Neuronal stem cell (in vitro differentiated cells): ENCODE data around the gene TGFBR1. TPM values are rescaled to one million over a fixed set of nuclear protein-coding genes. Genes with fewer than 3 reads are reported as not detected.

Experiments
- DNase-seq: peaks from one replicate; pipeline ENCODE4 v3.0.0-alpha.2; 2013; ENCODE audit warnings: low spot score
- H2AFZ ChIP-seq: one replicate; pipeline ENCODE4 v1.6.1; 2013; ENCODE audit warnings: mild to moderate bottlenecking, low read length, inconsistent platforms
- H2AK5ac ChIP-seq: 2 replicates; pipeline ENCODE4 v1.6.1; 2013; ENCODE audit warnings: low read depth, mild to moderate bottlenecking, inconsistent platforms, low read length, moderate library complexity, mixed read lengths
- H2BK120ac ChIP-seq: 2 replicates; pipeline ENCODE4 v1.6.1; 2013; ENCODE audit warnings: low read depth, mild to moderate bottlenecking, inconsistent platforms, low read length, moderate library complexity, mixed read lengths
- H2BK12ac ChIP-seq: one replicate; pipeline ENCODE4 v1.6.1; 2013; ENCODE audit warnings: low read length, inconsistent platforms
- H2BK15ac ChIP-seq: 2 replicates; pipeline ENCODE4 v1.6.1; 2013; ENCODE audit warnings: mild to moderate bottlenecking, low read length, inconsistent platforms, mixed read lengths
- H2BK5ac ChIP-seq: one replicate; pipeline ENCODE4 v1.6.1; 2013; ENCODE audit warnings: inconsistent platforms, mild to moderate bottlenecking, low read length, moderate library complexity
- H3K14ac ChIP-seq: one replicate; pipeline ENCODE4 v1.6.1; 2013; ENCODE audit warnings: low read length, inconsistent platforms
- H3K18ac ChIP-seq: 2 replicates; pipeline ENCODE4 v1.6.1; 2013; ENCODE audit warnings: low read length, inconsistent platforms
- H3K23ac ChIP-seq: 2 replicates; pipeline ENCODE4 v1.6.1; 2013; ENCODE audit warnings: low read depth, mild to moderate bottlenecking, mixed read lengths, low read length, inconsistent platforms; ENCODE audit not compliant: poor library complexity
- H3K27ac ChIP-seq: replicated peaks from 3 replicates; pipeline ENCODE4 v1.5.1; 2013; ENCODE audit warnings: low read length, inconsistent platforms
- H3K27me3 ChIP-seq, 3 experiments: 2 replicates each; pipeline ENCODE4 v1.6.1; 2013; ENCODE audit warnings: low read length in 3 of 3, mild to moderate bottlenecking in 2 of 3, inconsistent platforms in 1 of 3, low read depth in 1 of 3, mixed read lengths in 1 of 3, moderate library complexity in 1 of 3; ENCODE audit not compliant: control insufficient read depth in 3 of 3, insufficient read depth in 3 of 3
- H3K36me3 ChIP-seq, 2 donors: replicated peaks in 1 of 2; 2 replicates each; pipeline ENCODE4 v1.6.1; 2013; ENCODE audit warnings: low read length in 2 of 2; ENCODE audit not compliant: control insufficient read depth in 2 of 2, insufficient read depth in 2 of 2
- H3K4ac ChIP-seq: 2 replicates; pipeline ENCODE4 v1.6.1; 2013; ENCODE audit warnings: inconsistent platforms, mild to moderate bottlenecking, low read length, moderate library complexity
- H3K4me1 ChIP-seq, 2 donors: 1 replicate in 1 of 2; 2 replicates in 1 of 2; pipeline ENCODE4 v1.6.1; 2013; ENCODE audit warnings: low read length in 2 of 2, low read depth in 1 of 2; ENCODE audit not compliant: control insufficient read depth in 2 of 2, insufficient read depth in 1 of 2
- H3K4me2 ChIP-seq: one replicate; pipeline ENCODE4 v1.6.1; 2013; ENCODE audit warnings: mild to moderate bottlenecking, low read length, inconsistent platforms; ENCODE audit not compliant: insufficient read depth, poor library complexity, severe bottlenecking
- H3K4me3 ChIP-seq, 2 donors: 2 replicates each; pipeline ENCODE4 v1.5.1; 2013; ENCODE audit warnings: low read length in 2 of 2, mild to moderate bottlenecking in 2 of 2, inconsistent platforms in 1 of 2, moderate library complexity in 1 of 2
- H3K79me1 ChIP-seq: one replicate; pipeline ENCODE4 v1.6.1; 2013; ENCODE audit warnings: low read depth, mild to moderate bottlenecking, inconsistent platforms, low read length, moderate library complexity
- H3K9ac ChIP-seq: one replicate; pipeline ENCODE4 v1.6.1; 2013; ENCODE audit warnings: mild to moderate bottlenecking, low read depth, low read length, inconsistent platforms; ENCODE audit not compliant: poor library complexity
- H3K9me3 ChIP-seq, 2 donors: replicated peaks in 1 of 2; 2 replicates each; pipeline versions ENCODE3 to v1.6.1; 2013; ENCODE audit warnings: low read length in 2 of 2, mild to moderate bottlenecking in 2 of 2, inconsistent platforms in 1 of 2, low read depth in 1 of 2, mixed read lengths in 1 of 2, moderate library complexity in 1 of 2; ENCODE audit not compliant: control insufficient read depth in 2 of 2, insufficient read depth in 1 of 2
- H4K8ac ChIP-seq: one replicate; pipeline ENCODE4 v1.6.1; 2013; ENCODE audit warnings: low read depth, mild to moderate bottlenecking, inconsistent platforms, low read length, moderate library complexity
- H4K91ac ChIP-seq: one replicate; pipeline ENCODE4 v1.6.1; 2013; ENCODE audit warnings: low read length, low read depth, mild to moderate bottlenecking, inconsistent platforms; ENCODE audit not compliant: poor library complexity
- WGBS, 2 donors: extraction: QIAGEN DNeasy Blood & Tissue Kit; methylation state at CpG; one replicate each; pipeline ENCODE4 v1.1.7; 2013; ENCODE audit warnings: missing lambda C conversion rate in 2 of 2, mixed read lengths in 1 of 2; ENCODE audit not compliant: insufficient read length in 2 of 2, insufficient replicate concordance in 1 of 2; ENCODE audit errors: extremely low coverage in 2 of 2; 5-methylcytosine and 5-hydroxymethylcytosine counted together
- polyA plus RNA-seq, 2 experiments: library from polyadenylated mRNA; stranded (reverse); fragments of 200-250 nt; gene quantifications; one replicate each; pipeline ENCODE4 v1.2.3, GENCODE V29; 2013

The TGFBR1 gene
- 44.9 TPM for polyA plus RNA-seq (2013, experiment 1 of 2)
- 47.8 TPM for polyA plus RNA-seq (2013, experiment 2 of 2)

GRCh38 chr9:99104459-99105151 lies at the start of gene TGFBR1:
TGFBR1 (plus strand) TSS chr9:99105113; CDS start chr9:99105206, 93 bp downstream.
- H2AK5ac ChIP-seq, result peak within 1 kb of the TSS; percentile 85
- H3K9ac ChIP-seq, result peak within 1 kb of the TSS; percentile 93
- H2BK5ac ChIP-seq, result peak within 1 kb of the TSS; percentile 99
- peaks cover 0 to 21% (median 6%) of the 10 kb centered on the region in 3 experiments for H3K27me3 ChIP-seq
- WGBS, 2 donors, result no CpG with 5 or more reads among the region's 60 CpGs
- H3K4me2 ChIP-seq, result peak within 1 kb of the TSS; percentile 81
- no peak within 1 kb of the TSS for H4K91ac ChIP-seq
- H2BK15ac ChIP-seq, result peak within 1 kb of the TSS; percentile 90
- H3K14ac ChIP-seq, result peak within 1 kb of the TSS; percentile 63
- peak within 1 kb of the TSS; percentile 89 for H2AFZ ChIP-seq
- H2BK12ac ChIP-seq, result no peak within 1 kb of the TSS
- peak within 1 kb of the TSS; percentile 76 for H3K27ac ChIP-seq
- peaks cover 4% of the 10 kb centered on the region for H3K79me1 ChIP-seq
- H3K36me3 ChIP-seq, result peaks cover 0 to 7% of the 10 kb centered on the region in 2 donors
- peak; percentile 96 for DNase-seq
- peak within 1 kb of the TSS; percentile 28 for H3K4ac ChIP-seq
- peak within 1 kb of the TSS; percentile 90 for H3K23ac ChIP-seq
- no peaks in the 10 kb centered on the region for H3K9me3 ChIP-seq
- peak within 1 kb of the TSS; percentile 79 to 97 for H3K4me3 ChIP-seq
- peak within 1 kb of the TSS; percentile 72 for H2BK120ac ChIP-seq
- peaks cover 20 to 22% of the 10 kb centered on the region in 2 donors for H3K4me1 ChIP-seq
- no peak within 1 kb of the TSS for H4K8ac ChIP-seq
- H3K18ac ChIP-seq, result peak within 1 kb of the TSS; percentile 94

GRCh38 chr9:99055384-99055783 lies 49.5 kb upstream of the TGFBR1 start:
- H2BK5ac ChIP-seq, result no peak overlapping the region
- H2BK120ac ChIP-seq, result no peak overlapping the region
- no peaks in the 10 kb centered on the region for H3K79me1 ChIP-seq
- H2BK12ac ChIP-seq, result no peak overlapping the region
- peaks cover 0 to 15% (median 0%) of the 10 kb centered on the region in 3 experiments for H3K27me3 ChIP-seq
- H3K18ac ChIP-seq, result no peak overlapping the region
- no peak overlapping the region for H2AK5ac ChIP-seq
- no peaks in the 10 kb centered on the region for H3K36me3 ChIP-seq
- no peak overlapping the region for H3K9ac ChIP-seq
- no peak overlapping the region for H3K14ac ChIP-seq
- DNase-seq, result no peak
- no peak overlapping the region for H4K91ac ChIP-seq
- no peak overlapping the region for H3K4me3 ChIP-seq
- H2BK15ac ChIP-seq, result no peak overlapping the region
- WGBS, 2 donors, result no CpG with 5 or more reads among the region's 1 CpG
- no peak overlapping the region for H4K8ac ChIP-seq
- H3K9me3 ChIP-seq, result no peaks in the 10 kb centered on the region
- H3K23ac ChIP-seq, result no peak overlapping the region
- H2AFZ ChIP-seq, result no peak overlapping the region
- H3K4ac ChIP-seq, result no peak overlapping the region
- peaks cover 0 to 5% of the 10 kb centered on the region in 2 donors for H3K4me1 ChIP-seq
- H3K27ac ChIP-seq, result no peak overlapping the region
- H3K4me2 ChIP-seq, result no peak overlapping the region

GRCh38 chr9:99056186-99056585 lies 48.7 kb upstream of the TGFBR1 start:
- H3K79me1 ChIP-seq, result no peaks in the 10 kb centered on the region
- no peak overlapping the region for H2BK12ac ChIP-seq
- H3K4me2 ChIP-seq, result no peak overlapping the region
- H3K14ac ChIP-seq, result no peak overlapping the region
- peak overlapping the region; percentile 10 for H2BK5ac ChIP-seq
- no peak overlapping the region for H2AFZ ChIP-seq
- no peak overlapping the region for H2AK5ac ChIP-seq
- peaks cover 0 to 5% of the 10 kb centered on the region in 2 donors for H3K4me1 ChIP-seq
- no peak overlapping the region for H3K4ac ChIP-seq
- WGBS, 2 donors, result no CpG with 5 or more reads among the region's 6 CpGs
- H3K9me3 ChIP-seq, result no peaks in the 10 kb centered on the region
- no peak for DNase-seq
- H3K27ac ChIP-seq, result no peak overlapping the region
- H3K23ac ChIP-seq, result no peak overlapping the region
- H2BK120ac ChIP-seq, result no peak overlapping the region
- no peak overlapping the region for H2BK15ac ChIP-seq
- peaks cover 0 to 15% (median 0%) of the 10 kb centered on the region in 3 experiments for H3K27me3 ChIP-seq
- no peaks in the 10 kb centered on the region for H3K36me3 ChIP-seq
- H4K8ac ChIP-seq, result no peak overlapping the region
- H3K9ac ChIP-seq, result no peak overlapping the region
- H3K18ac ChIP-seq, result no peak overlapping the region
- no peak overlapping the region for H4K91ac ChIP-seq
- no peak overlapping the region for H3K4me3 ChIP-seq

GRCh38 chr9:99056886-99057664 lies 47.8 kb upstream of the TGFBR1 start:
- Histone ChIP-seq H3K9me3 (no peaks in the 10 kb centered on the region), H3K14ac (no peak overlapping the region), H3K36me3 (no peaks in the 10 kb centered on the region), H3K9ac (no peak overlapping the region), H3K4me3 (no peak overlapping the region), H2AFZ (no peak overlapping the region), H3K79me1 (no peaks in the 10 kb centered on the region), H3K23ac (no peak overlapping the region), H3K4ac (no peak overlapping the region), H3K4me2 (no peak overlapping the region), H4K8ac (no peak overlapping the region), H2AK5ac (no peak overlapping the region), H2BK15ac (no peak overlapping the region), H2BK5ac (no peak overlapping the region), H3K4me1 (peaks cover 0 to 5% of the 10 kb centered on the region in 2 donors), H2BK12ac (no peak overlapping the region), H3K27me3 (peaks cover 0 to 12% (median 0%) of the 10 kb centered on the region in 3 experiments), H3K27ac (no peak overlapping the region), H3K18ac (no peak overlapping the region), H4K91ac (no peak overlapping the region), H2BK120ac (no peak overlapping the region)
- no peak for DNase-seq
- no CpG with 5 or more reads among the region's 5 CpGs for WGBS, 2 donors
